Effector CD4-positive, alpha-beta T cell (primary cell): ENCODE measurements around the gene MBD2.
"Not testable (repeated sequence)": the region's sequence is repeated elsewhere in the genome, so short reads cannot be mapped to it uniquely, and the experiment has no call there.

Source experiments
- DNase-seq: peaks from one replicate; pipeline ENCODE4 v3.0.0-alpha.2; 2020

Gene MBD2

DNA sequence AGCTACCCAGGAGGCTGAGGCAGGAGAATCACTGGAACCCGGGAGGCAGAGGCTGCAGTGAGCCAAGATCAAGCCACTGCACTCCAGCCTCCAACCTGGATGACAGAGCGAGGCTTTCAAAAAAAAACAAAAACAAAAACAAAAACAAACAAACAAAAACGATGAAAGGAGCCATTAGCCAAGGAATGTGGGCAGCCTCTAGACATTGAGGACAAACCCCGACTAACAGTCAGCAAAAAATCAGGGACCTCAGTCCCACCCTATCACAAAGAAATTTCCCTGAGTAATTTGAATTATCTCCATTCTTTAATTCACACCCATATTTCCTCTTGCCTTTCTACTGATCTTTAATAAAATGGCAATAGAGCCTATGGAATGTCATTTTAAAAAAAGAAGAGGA, 75.8 kb downstream of the MBD2 start:
- no peak for DNase-seq

DNA sequence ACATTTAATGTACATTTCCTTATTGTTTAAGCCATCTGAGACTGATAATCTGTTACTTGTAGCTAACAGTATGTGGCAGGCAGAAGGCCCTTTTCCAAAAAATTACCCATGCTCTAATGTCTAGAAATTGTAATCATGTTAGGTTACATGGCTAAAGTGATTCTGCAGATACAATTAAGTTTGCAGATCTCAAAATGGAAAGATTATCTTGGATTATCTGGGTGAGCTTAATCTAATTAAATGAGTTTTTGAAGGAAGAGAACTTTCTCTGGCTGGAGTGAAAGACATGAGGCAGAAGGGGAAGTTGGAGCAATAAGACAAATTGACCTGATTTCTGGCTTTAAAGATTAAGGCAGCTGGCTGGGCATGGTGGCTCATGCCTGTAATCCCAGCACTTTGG, 76.3 kb downstream of the MBD2 start:
- no peak for DNase-seq

DNA sequence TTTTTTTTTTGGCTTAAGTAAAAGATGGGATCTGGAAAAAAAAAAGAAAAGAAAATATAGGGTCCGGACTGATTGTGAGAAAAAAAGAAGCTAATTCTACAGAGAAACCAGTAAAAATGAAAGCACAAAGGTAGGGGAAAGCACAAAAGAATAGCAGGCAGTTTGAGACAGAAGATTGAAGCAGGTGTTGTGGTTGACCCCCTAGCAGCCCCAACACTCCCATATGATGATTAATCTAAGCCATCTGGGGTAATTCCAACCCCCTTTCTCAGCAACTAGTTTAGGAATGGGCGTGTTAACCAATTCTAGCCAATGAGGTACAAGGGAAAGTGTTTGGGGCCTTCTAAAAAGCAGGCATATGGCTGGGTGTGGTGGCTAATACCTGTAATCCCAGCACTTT, 77.0 kb downstream of the MBD2 start:
- DNase-seq: no peak

DNA sequence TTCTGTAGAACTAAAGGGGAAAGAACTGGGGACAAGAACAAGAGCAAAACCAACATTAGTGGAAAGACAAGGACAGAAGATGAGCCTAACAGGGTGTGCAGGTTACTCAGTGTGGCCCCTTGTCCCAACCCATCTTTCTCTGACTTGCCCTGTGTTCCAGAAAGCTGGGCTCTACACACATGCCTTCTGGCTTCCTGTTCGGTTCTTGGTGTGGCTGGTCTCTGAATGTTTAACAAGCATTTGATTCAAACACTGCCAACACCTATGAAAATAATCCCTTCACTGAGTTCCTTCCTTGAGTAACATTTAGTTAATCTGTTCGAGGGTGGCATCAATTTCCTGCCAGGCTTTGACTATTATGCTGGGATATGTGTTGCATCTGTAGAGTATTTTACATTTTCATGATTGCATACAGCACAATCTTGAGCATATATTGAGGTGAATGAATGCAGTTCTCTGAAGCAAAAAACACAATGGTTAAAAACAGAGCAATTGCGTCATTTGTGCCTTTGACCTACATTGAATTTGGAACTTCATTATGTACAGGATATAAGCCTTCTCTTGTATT, 83.3 kb downstream of the MBD2 start:
- no peak for DNase-seq

DNA sequence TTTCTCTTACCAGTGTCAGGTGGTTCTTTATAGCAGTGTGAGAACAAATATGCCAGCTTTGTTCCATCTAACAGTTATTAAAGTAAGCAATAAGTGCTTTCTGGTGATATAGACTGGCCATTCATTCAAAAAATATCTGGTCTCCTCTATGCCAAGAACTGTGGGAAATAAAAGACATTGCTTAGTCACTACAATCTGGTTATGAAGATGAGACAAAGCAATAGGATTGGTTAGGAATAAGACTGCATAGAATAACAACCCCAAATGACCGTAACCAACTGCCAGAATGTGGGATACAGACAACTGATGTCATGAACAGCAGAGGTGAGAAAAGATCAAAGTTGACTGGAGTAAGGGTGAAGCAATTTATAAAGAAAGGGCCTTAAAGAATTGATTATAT, 83.8 kb downstream of the MBD2 start:
- no peak for DNase-seq

DNA sequence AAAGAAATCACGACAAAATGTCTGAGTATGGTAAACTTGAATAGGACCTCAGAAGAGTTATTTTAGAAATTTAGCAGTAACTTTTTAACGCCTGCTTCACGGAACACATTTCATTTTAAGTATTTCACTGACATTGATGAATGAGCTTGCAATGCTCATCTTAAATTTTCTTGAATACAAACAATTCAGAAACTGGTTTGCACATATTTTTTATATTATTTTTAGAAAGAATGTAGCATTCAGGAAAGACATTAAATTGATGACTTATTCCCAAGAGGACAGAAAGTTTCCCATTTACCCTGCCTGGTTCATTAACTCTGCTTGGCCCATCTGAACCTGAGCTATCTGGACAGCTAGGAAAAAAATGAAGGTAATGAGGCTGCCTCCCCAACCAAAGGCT, 89.3 kb downstream of the MBD2 start:
- DNase-seq: no peak

DNA sequence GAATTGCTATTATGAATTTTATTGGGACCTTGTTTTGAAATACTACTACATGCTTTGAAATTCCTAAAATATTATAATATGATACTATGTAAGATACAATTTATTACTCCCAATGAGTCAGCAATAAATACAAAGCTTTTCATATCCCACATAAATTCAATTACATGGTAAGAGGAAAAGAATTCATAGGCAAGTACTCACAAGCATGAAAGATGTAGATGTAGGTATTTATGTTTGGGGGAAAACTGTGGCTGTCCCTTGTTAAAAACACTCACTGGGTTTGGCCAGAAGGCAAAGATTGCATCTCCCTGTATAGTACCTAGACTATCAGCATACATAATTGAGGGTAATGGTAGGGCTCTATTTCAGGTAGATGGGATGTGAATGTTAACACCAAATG, 90.4 kb downstream of the MBD2 start:
- DNase-seq: no peak

DNA sequence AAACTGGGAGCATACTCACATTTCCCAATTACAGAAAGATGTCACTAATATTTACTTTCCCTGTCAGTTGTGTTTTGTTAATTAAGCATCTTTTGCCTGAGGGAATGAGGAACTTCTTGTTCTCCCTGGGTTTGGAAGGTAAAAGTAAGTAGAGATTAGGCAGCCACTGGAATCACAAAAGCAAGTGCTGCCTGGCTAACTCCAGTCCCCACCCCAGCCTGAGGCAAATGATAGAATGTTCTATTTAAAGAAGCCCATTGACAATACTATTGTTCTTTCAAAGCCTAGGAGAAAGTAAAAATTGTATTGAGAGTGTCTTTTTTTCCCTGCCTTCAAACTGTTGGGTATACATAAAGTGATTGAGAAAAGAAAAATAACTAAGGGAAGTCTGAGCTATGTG, 93.8 kb downstream of the MBD2 start:
- no peak for DNase-seq

DNA sequence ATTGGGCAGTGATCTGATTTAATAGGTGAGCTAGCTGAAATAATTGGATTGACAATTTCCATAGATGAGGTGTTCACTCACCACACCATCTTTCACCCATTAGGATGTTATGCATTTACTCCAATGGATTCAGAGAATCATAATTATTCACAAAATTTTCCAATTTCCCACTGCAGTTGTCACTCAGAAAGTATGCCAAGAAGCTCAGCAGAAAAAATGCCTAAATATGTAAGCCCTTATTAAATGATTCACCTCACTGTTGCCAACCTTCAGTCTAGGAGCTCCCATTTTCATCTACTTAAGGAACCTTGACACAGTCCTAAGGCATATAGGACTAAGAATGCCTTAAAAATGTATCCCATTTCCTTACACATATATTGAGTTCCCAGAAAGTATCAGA, 94.3 kb downstream of the MBD2 start:
- DNase-seq: no peak

DNA sequence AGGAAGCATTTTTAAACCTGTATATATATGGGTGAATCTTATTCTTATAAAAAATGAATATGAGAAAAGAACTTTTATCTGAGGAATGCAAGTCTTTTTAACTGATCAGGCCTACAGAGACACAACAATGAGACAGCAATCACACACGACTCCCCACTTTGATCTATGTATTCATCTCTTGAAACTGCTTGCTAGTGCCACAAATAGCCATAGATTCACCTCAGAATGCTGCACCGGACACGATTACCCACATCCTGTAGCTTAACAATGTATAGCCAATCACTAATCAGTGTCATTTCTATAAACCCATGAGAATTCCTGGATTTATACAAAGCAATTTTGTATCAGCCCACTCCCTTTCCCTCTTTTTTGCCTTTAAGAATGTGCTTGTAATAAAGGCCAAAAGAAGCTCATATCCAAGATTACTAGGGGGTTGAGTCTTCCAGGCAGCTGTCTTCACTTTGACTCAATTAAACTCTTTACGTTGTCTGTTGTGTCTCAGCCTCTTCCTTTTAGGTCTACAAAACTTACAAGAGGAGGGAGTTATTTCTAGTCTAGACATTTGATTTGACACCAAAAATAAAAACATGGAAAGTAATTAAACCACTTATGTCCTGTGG, 94.9 kb downstream of the MBD2 start:
- no peak for DNase-seq

DNA sequence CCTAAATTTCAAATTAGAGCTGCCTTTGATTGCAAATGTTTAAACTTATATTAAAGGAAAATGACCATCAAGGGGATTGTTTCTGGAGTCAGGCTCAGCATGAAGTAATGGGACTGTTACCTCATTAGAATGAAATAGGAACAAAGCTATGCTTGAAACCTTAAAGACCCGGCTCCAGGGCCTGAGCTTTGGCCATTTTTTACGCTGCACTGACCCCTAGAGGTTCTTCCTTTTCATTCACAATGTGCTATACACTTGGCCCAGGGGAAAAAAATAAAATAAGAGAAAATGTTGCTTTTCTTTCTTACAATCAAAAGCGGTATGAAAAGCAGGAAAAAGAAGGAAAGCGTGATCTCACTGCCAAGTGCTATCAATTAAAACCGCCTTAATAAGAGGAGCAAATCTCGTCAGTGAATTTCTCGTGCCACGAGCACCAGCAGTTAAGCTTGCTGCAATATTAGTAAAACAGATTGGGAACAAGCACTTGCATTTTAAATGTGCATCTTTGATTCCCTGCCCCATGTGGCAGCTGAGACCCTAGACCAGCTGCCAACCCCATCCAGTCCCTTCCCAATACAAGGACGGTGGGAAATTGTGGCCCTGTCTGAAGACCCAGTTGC, 96.6 kb downstream of the MBD2 start:
- DNase-seq: no peak

DNA sequence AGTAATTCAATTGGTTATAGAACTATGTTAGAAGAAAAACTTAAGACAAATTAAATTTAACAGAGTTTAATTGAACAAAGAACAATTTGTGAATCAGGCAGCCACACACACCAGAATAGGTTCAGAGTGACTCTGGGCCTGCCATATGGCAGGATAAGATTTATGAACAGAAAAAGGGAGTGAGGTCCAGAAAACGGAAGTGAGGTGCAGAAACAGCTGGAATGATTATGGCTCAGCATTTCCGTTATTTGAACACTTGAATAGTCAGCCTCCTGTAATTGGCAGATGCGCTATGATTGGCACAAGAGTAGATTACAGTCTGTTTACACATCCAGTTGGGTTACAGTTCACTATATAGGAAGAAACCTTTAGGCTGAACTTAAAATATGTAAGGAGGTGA, 99.0 kb downstream of the MBD2 start:
- no peak for DNase-seq

DNA sequence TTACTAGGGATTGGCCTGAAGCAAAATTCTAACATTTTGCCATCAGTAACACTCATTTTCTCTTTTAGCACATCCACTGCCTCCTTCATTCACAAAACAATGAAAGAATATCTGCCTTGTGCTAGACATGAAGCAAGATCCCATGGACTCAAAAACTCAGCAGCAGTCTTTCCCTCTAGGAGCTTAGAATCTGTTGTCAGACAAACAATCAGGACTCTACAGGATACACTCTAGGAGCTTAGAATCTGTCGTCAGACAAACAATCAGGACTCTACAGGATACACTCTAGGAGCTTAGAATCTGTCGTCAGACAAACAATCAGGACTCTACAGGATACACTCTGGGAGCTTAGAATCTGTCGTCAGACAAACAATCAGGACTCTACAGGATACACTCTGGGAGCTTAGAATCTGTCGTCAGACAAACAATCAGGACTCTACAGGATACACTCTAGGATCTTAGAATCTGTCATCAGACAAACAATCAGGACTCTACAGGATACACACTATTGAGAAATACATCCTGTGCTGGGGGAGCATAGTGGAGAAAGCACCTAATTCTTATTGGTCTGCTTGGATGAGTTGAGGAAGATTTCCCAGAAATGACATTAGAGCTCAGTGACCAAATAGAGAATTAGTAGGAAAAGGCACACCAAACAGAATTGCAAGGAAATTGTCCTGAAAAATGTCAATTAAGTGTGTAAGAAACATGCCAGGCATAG, 100.6 kb downstream of the MBD2 start:
- not testable (repeated sequence) for DNase-seq

DNA sequence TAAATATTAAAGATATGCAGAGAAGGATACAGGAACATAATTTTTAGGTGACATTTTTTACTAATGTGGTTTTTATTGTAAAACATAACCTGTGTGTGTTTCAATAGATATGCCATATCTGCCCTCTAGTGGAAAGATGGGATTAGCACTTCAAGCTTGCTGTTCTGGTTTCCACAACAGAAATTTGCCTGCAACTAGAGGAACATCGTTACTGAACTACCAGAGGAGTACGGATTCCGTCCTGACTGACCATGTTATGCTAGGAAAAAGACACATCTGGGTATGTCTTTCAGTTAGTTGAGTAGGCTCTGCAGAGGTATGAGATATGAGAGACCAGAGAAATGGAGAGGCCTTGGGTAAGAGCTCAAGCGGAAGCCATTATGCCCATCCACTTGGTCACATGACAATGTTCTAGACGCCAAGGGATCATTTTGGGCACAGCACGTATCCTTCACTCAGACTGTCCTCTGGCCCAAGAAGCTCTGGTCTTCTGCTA, 104.9 kb downstream of the MBD2 start:
- DNase-seq: no peak

DNA sequence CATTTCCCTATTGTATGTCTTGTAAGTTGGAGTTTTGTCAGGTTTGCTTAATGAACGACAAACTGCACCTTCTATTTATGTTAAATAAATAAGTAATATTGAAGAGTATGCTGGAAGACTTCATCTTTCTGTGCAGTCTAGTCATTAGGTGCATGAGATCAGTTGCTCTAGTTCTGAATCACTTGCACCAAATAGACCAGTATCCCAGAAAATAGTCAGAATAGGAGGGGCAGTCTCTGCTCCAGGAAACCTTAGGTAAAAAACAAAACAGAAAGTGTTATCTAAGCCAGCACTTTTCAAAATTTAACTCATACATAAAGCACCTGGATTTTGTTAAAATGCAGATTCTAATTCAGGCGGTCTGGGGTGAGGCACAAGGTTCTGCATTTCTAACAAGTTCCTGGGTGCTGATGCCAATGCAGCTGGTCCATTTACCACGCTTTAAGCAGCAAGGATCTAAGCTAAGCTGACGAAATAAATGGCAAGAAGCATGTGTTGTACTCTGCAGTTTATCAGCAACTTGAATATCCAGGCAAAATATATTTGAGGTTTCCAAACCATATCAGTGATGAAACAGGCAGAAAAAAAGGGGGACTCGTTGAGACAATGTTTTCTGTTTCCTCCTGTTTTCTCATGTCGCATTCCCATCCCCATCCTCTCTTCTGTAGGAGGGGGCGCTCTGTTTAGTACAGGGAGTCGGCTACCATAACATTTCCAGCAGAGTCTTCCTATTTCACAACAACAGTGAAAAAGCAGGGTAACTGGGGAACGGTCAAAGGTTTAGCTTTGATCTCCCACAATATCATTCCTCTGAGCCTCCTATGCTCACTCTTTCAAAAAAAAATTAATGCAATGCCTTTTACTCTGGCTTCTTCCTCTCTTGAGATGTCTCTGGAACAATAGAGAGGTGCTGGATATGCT, 106.4 kb downstream of the MBD2 start:
- no peak for DNase-seq

DNA sequence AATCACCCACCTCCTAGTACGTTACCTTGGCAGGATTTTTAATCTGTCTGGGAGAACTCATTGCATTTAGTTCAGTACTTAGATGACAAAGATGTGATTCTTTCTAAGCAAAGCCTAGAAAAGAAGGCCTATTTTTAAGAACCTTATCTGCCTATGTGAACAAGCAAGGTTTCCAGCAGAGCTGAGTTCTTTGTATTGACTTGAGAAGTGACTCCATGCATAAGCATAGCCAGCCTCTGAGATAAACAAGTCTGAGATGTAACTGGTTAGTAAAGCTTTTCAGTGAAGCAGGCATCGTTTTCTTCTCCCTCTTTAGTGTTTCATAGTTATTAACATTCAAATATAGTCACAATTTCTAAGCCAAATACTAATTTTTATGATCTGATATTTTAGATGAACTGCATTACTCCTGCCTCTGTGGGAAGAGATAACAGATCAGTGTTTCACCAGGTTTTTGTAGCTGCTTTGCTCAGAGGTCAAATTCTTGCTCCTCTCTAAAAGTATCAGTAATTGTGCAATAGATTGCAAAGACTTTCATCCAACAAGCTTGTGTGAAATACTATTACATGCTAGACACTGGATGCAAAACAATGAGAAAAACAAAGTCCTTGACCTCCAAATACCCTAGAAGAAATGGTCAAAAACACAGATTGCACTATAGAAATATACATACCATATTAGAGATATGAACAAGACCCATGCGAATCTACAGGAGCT, 107.8 kb downstream of the MBD2 start:
- no peak for DNase-seq

DNA sequence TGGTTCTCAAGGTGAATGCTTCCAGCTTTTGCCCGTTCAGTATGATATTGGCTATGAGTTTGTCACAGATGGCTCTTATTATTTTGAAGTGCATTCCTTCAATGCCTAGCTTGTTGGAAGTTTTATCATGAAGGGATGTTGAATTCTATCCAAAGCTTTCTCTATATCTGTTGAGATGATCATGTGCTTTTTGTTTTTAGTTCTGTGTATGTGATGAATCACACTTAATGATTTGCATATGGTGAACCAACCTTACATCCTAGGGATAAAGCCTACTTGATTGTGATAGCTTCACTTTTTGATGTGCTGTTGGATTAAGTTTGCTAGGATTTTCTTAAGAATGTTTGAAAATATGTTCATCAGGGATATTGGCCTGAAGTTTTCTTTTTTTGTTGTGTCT, 112.1 kb downstream of the MBD2 start:
- DNase-seq: no peak

DNA sequence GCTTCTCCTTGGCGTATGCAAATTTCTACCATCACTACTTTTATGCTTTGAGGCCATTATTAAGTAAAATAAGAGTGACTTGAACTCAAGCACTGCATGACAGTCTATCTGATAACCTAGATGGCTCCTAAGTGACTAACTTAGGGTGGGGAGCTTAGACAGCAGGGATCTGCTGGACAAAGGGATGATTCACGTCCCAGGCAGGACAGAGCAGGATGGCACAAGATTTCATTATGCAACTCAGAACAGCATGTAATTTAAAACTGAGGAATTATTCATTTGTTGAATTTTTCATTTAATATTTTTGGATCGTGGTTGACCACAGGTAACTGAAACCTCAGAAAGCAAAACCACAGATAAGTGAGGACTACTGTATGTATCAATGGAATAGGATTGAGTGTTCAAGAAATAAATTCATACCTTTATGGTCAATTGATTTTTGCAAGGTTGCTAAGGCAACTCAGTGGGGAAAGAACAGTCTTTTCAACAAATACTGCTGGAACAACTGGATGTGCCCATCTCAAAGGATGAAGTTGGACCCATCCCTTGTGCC, 115.3 kb downstream of the MBD2 start:
- no peak for DNase-seq

DNA sequence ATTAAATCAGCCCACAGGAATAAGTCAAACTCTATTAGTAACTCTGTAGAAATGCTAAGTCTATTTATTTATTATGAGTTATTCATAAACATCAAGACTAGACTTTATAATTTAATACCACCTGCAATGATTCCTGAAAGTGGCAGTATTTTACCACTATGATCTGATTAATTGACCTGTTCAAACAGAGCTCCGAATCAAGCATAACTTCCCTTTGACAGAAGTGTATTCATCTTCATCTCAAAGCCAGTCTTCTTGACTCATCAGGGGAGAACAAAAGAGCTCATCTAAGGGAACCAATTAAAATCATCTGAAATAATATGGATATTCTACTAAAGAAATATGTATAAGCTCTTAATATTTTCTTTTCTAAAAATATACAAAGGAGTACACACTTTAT, 122.3 kb downstream of the MBD2 start:
- no peak for DNase-seq
